ENCODE results near the gene NAV2. TPM values are rescaled to one million over a fixed set of nuclear protein-coding genes. Genes with fewer than 3 reads are reported as not detected.

Gene NAV2
- total RNA-seq, 1 experiment from 2014 or later: 46.3 TPM

DNA sequence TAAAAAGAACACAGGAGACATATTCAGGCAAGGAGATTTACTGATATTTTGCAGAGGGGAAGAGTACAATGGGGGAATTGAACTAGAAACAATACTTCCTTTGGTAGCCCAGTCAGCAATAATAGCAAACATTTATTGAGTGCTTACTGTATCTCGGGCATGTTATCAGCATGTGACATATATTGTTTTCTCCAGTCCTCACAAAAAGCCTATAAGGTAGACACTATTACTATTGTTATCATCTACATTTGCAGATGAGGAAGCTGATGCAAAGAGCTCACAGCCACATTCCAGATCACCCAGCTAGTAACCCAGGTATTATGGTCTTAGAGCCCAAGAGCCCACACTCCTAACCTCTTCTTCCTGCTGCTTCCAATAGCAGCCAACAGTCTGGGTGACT lies 27.9 kb downstream of the NAV2 start:
- Mint-ChIP-seq H3K36me3 (ENCODE audit: insufficient read depth in 1 of 3, low read depth in 3 of 3) (no peaks in the 10 kb centered on the region; a peak in 1 of 7 replicates), H3K27me3 (ENCODE audit: low read depth) (peaks cover 6% of the 10 kb centered on the region), H3K27ac (no peak overlapping the region), H3K4me1 (peaks cover 15% of the 10 kb centered on the region in 2 experiments), H3K4me3 (no peak overlapping the region), H3K9me3 (peaks cover 0 to 5% of the 10 kb centered on the region in 2 experiments; a peak in 1 of 5 replicates)
- Histone ChIP-seq H2AK5ac (ENCODE audit: insufficient read length, low read length) (no peak overlapping the region), H2BK20ac (ENCODE audit: low read depth, low read length, poor library complexity, severe bottlenecking) (no peak overlapping the region), H3K9me3 (ENCODE audit: control insufficient read depth, low read depth, low read length) (no peaks in the 10 kb centered on the region), H3K4ac (ENCODE audit: low read depth, low read length) (no peak overlapping the region), H3K4me1 (ENCODE audit: insufficient read depth, low read length) (0 out of 2 replicates have a peak, but pooled peaks cover 2% of the 10 kb centered on the region), H2BK120ac (ENCODE audit: low read depth, low read length, poor library complexity, severe bottlenecking) (no peak overlapping the region), H3K79me1 (ENCODE audit: insufficient read depth, low read depth, low read length, poor library complexity, severe bottlenecking) (no peaks in the 10 kb centered on the region), H2BK15ac (ENCODE audit: low read depth, low read length) (no peak overlapping the region), H3K18ac (ENCODE audit: insufficient read length, low read depth, low read length) (no peak overlapping the region), H3K14ac (ENCODE audit: insufficient read depth, low read length) (no peak overlapping the region), H3K79me2 (ENCODE audit: insufficient read depth, low read length) (no peaks in the 10 kb centered on the region), H2BK12ac (ENCODE audit: insufficient read length, low read depth, low read length) (no peak overlapping the region), H3K56ac (ENCODE audit: insufficient read length, low read depth, low read length) (no peak overlapping the region), H3K27ac (ENCODE audit: insufficient read length, low read depth, low read length) (no peak overlapping the region), H3K4me2 (ENCODE audit: insufficient read depth, insufficient read length, low read length) (no peak overlapping the region), H4K8ac (replicated peaks; ENCODE audit: insufficient read length, low read depth, low read length) (no peak overlapping the region), H3K23ac (ENCODE audit: insufficient read length, low read depth, low read length) (no peak overlapping the region), H3K9ac (ENCODE audit: extremely low read depth, insufficient read length, low read length) (no peak overlapping the region), H3K23me2 (ENCODE audit: insufficient read length, low read depth, low read length, poor library complexity, severe bottlenecking) (no peaks in the 10 kb centered on the region), H4K20me1 (ENCODE audit: control insufficient read depth, insufficient read depth, insufficient read length) (no peaks in the 10 kb centered on the region), H3T11ph (ENCODE audit: low read length) (no peak overlapping the region), H4K5ac (ENCODE audit: insufficient read length, low read depth, low read length) (no peak overlapping the region), H2BK5ac (ENCODE audit: insufficient read length, low read length) (no peak overlapping the region), H3K27me3 (ENCODE audit: insufficient read depth, low read length) (no peaks in the 10 kb centered on the region), H2AFZ (ENCODE audit: low read length) (no peak overlapping the region), H4K91ac (ENCODE audit: insufficient read length, low read depth, low read length) (no peak overlapping the region)
- TF ChIP-seq, protein P1, sequence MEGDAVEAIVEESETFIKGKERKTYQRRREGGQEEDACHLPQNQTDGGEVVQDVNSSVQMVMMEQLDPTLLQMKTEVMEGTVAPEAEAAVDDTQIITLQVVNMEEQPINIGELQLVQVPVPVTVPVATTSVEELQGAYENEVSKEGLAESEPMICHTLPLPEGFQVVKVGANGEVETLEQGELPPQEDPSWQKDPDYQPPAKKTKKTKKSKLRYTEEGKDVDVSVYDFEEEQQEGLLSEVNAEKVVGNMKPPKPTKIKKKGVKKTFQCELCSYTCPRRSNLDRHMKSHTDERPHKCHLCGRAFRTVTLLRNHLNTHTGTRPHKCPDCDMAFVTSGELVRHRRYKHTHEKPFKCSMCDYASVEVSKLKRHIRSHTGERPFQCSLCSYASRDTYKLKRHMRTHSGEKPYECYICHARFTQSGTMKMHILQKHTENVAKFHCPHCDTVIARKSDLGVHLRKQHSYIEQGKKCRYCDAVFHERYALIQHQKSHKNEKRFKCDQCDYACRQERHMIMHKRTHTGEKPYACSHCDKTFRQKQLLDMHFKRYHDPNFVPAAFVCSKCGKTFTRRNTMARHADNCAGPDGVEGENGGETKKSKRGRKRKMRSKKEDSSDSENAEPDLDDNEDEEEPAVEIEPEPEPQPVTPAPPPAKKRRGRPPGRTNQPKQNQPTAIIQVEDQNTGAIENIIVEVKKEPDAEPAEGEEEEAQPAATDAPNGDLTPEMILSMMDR (conservative IDR thresholded peaks at IDR 0.05): no peak
- no peak for DNase-seq
- WGBS (ENCODE audit: extremely low coverage, insufficient read length, low lambda C conversion rate): no CpG with 5 or more reads among the region's 1 CpG
